GM21737 (cell line): ENCODE measurements around the gene UBE2F.
A peak's percentile ranks its signal among the peaks of the same experiment; 100 is the strongest.
"Not testable (repeated sequence)": the region's sequence is repeated elsewhere in the genome, so short reads cannot be mapped to it uniquely, and the experiment has no call there.

Experiments used
- ATAC-seq: cut with Tn5 transposase; IDR thresholded peaks from one replicate; pipeline ENCODE4 v1.9.1; 2021; ENCODE audit warnings: mild to moderate bottlenecking, moderate library complexity; ENCODE audit not compliant: unreplicated experiment

The UBE2F gene

GRCh38 chr2:237977380-237977779 lies 10.6 kb downstream of the UBE2F start:
- ATAC-seq: no peak

GRCh38 chr2:237978058-237978712 lies 11.4 kb downstream of the UBE2F start:
- ATAC-seq: no peak

- no peak for ATAC-seq
These were observed 12.5 kb downstream of the UBE2F start for GRCh38 chr2:237979331-237979730.

- ATAC-seq: no peak
These were observed 13.3 kb downstream of the UBE2F start for GRCh38 chr2:237980087-237980486.

GRCh38 chr2:237980751-237981150 lies 13.9 kb downstream of the UBE2F start:
- ATAC-seq: no peak

GRCh38 chr2:237981621-237982020 lies 14.8 kb downstream of the UBE2F start:
- not testable (repeated sequence) for ATAC-seq

GRCh38 chr2:237982039-237982725 lies 15.4 kb downstream of the UBE2F start:
- ATAC-seq: no peak

GRCh38 chr2:237983922-237984321 lies 17.1 kb downstream of the UBE2F start:
- ATAC-seq: no peak

- ATAC-seq: no peak
These were observed 20.5 kb downstream of the UBE2F start for GRCh38 chr2:237987268-237987667.

- no peak for ATAC-seq
These were observed 26.9 kb downstream of the UBE2F start for GRCh38 chr2:237993701-237994100.

GRCh38 chr2:237995036-237995435 lies 28.2 kb downstream of the UBE2F start:
- no peak for ATAC-seq

- no peak for ATAC-seq
These were observed 29.3 kb downstream of the UBE2F start for GRCh38 chr2:237996021-237996593.

- no peak for ATAC-seq
These were observed 30.7 kb downstream of the UBE2F start for GRCh38 chr2:237997521-237997920.

GRCh38 chr2:237998530-237998929 lies 31.7 kb downstream of the UBE2F start:
- ATAC-seq: peak; percentile 82

GRCh38 chr2:238003234-238004031 lies 36.6 kb downstream of the UBE2F start:
- ATAC-seq: no peak

GRCh38 chr2:238004077-238004830 lies 37.4 kb downstream of the UBE2F start:
- ATAC-seq: no peak

- no peak for ATAC-seq
These were observed 38.7 kb downstream of the UBE2F start for GRCh38 chr2:238005528-238005927.

GRCh38 chr2:238006510-238006909 lies 39.7 kb downstream of the UBE2F start:
- no peak for ATAC-seq

GRCh38 chr2:238007924-238008323 lies 41.1 kb downstream of the UBE2F start:
- ATAC-seq: no peak

- no peak for ATAC-seq
These were observed 42.7 kb downstream of the UBE2F start for GRCh38 chr2:238009563-238009962.

GRCh38 chr2:238010572-238010971 lies 43.8 kb downstream of the UBE2F start:
- ATAC-seq: no peak
